A673 (cell line): ENCODE data around the gene RNF183. TPM values are rescaled to one million over a fixed set of nuclear protein-coding genes. Genes with fewer than 3 reads are reported as not detected.

Source experiments
- BruUV-seq: library from RNA; stranded (reverse); fragments of 400-500 nt; replicated peaks from 2 replicates; lab custom pipeline; 2021; lab: Mats Ljungman, UMichigan
- CTCF ChIA-PET: fragments of 300-600 bp; sonication (Branson Sonifier 250); formaldehyde crosslinking; loops from one replicate; lab custom pipeline; 2022; ENCODE audit warnings: antibody characterized with exemption; lab: Charles Lee
- POLR2A ChIA-PET: fragments of 300-600 bp; sonication (Branson Sonifier 250); formaldehyde crosslinking; loops from one replicate; lab custom pipeline; 2022; ENCODE audit warnings: antibody characterized with exemption; ENCODE audit not compliant: low non-redundant PET; lab: Charles Lee
- DNase-seq: peaks from one replicate; pipeline ENCODE4 v3.0.0-alpha.2; 2015; ENCODE audit warnings: low spot score
- H3K27ac ChIP-seq: fragments of 200-600 bp; sonication (generic); 2 replicates; pipeline ENCODE4 v1.5.1; 2016; ENCODE audit warnings: mixed run types, low read depth, mild to moderate bottlenecking, mixed read lengths, antibody characterized with exemption, low read length; ENCODE audit not compliant: poor library complexity, severe bottlenecking
- H3K27me3 ChIP-seq: fragments of 200-600 bp; sonication (generic); replicated peaks from 2 replicates; pipeline ENCODE4 v1.6.1; 2017; ENCODE audit warnings: mixed run types, low read depth, mild to moderate bottlenecking, mixed read lengths, antibody characterized with exemption, low read length; ENCODE audit not compliant: insufficient read depth, poor library complexity
- H3K36me3 ChIP-seq: fragments of 200-600 bp; sonication (generic); 2 replicates; pipeline ENCODE4 v1.6.1; 2016; ENCODE audit warnings: mixed run types, mild to moderate bottlenecking, mixed read lengths, antibody characterized with exemption, low read length; ENCODE audit not compliant: insufficient read depth, poor library complexity, severe bottlenecking
- H3K4me1 ChIP-seq: fragments of 200-600 bp; sonication (generic); 2 replicates; pipeline ENCODE4 v1.6.1; 2017; ENCODE audit warnings: mixed run types, mild to moderate bottlenecking, mixed read lengths, antibody characterized with exemption, low read length; ENCODE audit not compliant: insufficient read depth, poor library complexity, severe bottlenecking
- H3K4me3 ChIP-seq: fragments of 200-600 bp; sonication (generic); 2 replicates; pipeline ENCODE4 v1.5.1; 2016; ENCODE audit warnings: low read depth, mixed run types, mild to moderate bottlenecking, mixed read lengths, low read length; ENCODE audit not compliant: poor library complexity, severe bottlenecking
- H3K9me3 ChIP-seq: fragments of 200-600 bp; sonication (generic); 2 replicates; pipeline ENCODE4 v1.6.1; 2016; ENCODE audit warnings: mixed run types, low read depth, mild to moderate bottlenecking, mixed read lengths, antibody characterized with exemption, low read length; ENCODE audit not compliant: poor library complexity, severe bottlenecking
- EZH2 ChIP-seq: fragments of 200-600 bp; sonication (generic); IDR thresholded peaks from 2 replicates; pipeline ENCODE4 v1.6.1; 2017; ENCODE audit warnings: borderline replicate concordance, low read depth, mild to moderate bottlenecking, mixed read lengths, antibody characterized with exemption, low read length; ENCODE audit not compliant: poor library complexity, severe bottlenecking
- intact Hi-C: fragments of 100-400 bp; cut with micrococcal nuclease; formaldehyde crosslinking; loops from one replicate; pipeline ENCODE4 v1.10.0; 2022; ENCODE audit not compliant: unreplicated experiment
- total RNA-seq: library from RNA; stranded (reverse); gene quantifications from 2 replicates; pipeline ENCODE4 v1.2.3, GENCODE V29; 2021
- TF ChIP-seq, protein P1 (sequence below): fragments of 300-800, 200-600 bp; sonication (generic); conservative IDR thresholded peaks from 2 replicates; pipeline ENCODE4 v1.5.1; 2017; ENCODE audit warnings: low read depth, mild to moderate bottlenecking, antibody characterized with exemption, low read length, moderate library complexity, mixed read lengths

RNF183 gene
- total RNA-seq, 1 experiment from 2014 or later = not detected

DNA sequence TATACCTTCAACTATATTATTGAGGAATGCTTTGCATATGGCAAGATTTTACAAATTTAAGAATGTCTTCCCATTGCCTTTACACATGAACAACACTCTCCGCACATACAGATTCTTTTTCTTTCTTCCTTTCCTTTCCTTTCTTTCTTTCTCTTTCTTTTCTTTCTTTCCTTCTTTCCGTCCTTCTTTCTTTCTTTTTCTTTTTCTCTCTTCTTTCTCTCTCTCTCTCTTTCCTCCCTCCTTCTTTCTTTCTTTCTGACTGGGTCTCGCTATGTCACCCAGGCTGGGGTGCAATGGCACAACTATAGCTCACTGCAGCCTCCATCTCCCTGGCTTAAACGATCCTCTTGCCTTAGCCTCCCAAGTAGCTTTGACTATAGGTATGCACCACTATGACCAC lies 23.1 kb upstream of the RNF183 start:
- no peak for DNase-seq
- CTCF ChIA-PET = no interaction called here
- intact Hi-C loops = no loop called here
- no TSS peak for BruUV-seq
- Histone ChIP-seq H3K27ac (no peak overlapping the region), H3K9me3 (no peaks in the 10 kb centered on the region), H3K27me3 (no peaks in the 10 kb centered on the region), H3K36me3 (no peaks in the 10 kb centered on the region), H3K4me3 (no peak overlapping the region), H3K4me1 (no peaks in the 10 kb centered on the region)
- POLR2A ChIA-PET = interaction anchor here (0.7 kb wide), 1 partner anchor 10 kb away, joined by 10 read pairs; no protein-coding TSS in a partner anchor
- TF ChIP-seq EZH2 = no peak
- TF ChIP-seq, protein P1, sequence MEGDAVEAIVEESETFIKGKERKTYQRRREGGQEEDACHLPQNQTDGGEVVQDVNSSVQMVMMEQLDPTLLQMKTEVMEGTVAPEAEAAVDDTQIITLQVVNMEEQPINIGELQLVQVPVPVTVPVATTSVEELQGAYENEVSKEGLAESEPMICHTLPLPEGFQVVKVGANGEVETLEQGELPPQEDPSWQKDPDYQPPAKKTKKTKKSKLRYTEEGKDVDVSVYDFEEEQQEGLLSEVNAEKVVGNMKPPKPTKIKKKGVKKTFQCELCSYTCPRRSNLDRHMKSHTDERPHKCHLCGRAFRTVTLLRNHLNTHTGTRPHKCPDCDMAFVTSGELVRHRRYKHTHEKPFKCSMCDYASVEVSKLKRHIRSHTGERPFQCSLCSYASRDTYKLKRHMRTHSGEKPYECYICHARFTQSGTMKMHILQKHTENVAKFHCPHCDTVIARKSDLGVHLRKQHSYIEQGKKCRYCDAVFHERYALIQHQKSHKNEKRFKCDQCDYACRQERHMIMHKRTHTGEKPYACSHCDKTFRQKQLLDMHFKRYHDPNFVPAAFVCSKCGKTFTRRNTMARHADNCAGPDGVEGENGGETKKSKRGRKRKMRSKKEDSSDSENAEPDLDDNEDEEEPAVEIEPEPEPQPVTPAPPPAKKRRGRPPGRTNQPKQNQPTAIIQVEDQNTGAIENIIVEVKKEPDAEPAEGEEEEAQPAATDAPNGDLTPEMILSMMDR = no peak

DNA sequence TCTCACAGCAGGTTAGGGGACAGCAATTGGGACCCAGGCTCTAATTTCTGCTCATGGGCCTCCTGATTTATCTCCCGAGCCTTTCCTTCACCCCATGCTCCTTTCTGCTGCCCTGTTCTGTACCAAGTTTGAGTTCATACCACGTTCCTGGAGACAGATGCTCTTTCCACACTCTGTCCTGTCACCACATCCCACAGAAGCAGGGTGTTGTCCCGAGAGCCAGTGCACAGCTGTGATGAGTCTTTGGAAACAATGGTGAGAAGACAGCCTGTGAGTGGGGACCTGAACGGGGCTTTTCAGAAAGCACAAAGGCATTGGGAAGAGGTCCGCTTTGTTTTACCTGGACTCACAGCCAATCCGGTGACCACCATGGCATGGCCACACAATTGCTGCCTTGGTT lies 19.5 kb upstream of the RNF183 start:
- BruUV-seq = no TSS peak

DNA sequence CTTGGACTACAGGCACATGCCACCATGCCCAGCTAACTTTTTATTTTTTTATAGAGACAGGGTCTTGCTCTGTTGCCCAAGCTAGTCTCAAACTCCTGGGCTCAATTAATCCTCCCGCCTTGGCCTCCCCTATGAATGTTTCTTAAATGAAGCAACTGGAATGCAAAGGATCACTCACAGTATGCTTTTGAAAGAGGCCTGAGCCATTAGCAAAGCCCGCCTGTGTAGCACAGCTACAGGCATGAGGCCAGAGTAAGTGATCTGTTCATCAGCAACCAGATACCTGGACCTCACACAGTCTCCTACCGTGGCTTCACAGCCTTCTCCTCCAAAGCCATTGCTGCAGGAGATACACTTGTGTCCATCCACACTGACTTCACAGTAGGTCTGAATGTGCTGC lies 16.9 kb upstream of the RNF183 start:
- TF ChIP-seq, protein P1 = no peak
- no peak for TF ChIP-seq EZH2
- ChIA-PET CTCF (interaction anchor here (0.5 kb wide), 1 partner anchor 35 kb away, joined by 3 read pairs; no protein-coding TSS in a partner anchor), POLR2A (no interaction called here)
- Histone ChIP-seq H3K4me1 (no peaks in the 10 kb centered on the region), H3K4me3 (no peak overlapping the region), H3K27me3 (no peaks in the 10 kb centered on the region), H3K36me3 (no peaks in the 10 kb centered on the region), H3K9me3 (no peaks in the 10 kb centered on the region), H3K27ac (no peak overlapping the region)
- no TSS peak for BruUV-seq
- intact Hi-C loops = no loop called here
- DNase-seq = no peak

More for the DNA sequence above, 19.5 kb upstream of the RNF183 start:
- H3K9me3 ChIP-seq = no peaks in the 10 kb centered on the region
- no peak for DNase-seq
- POLR2A ChIA-PET = no interaction called here
- H3K27ac ChIP-seq = no peak overlapping the region
- intact Hi-C loops = no loop called here
- H3K27me3 ChIP-seq = no peaks in the 10 kb centered on the region
- no peaks in the 10 kb centered on the region for H3K36me3 ChIP-seq
- TF ChIP-seq, protein P1 = no peak
- no peak for TF ChIP-seq EZH2
- no peak overlapping the region for H3K4me3 ChIP-seq
- H3K4me1 ChIP-seq = no peaks in the 10 kb centered on the region
- CTCF ChIA-PET = no interaction called here
